HG03025 (cell line): ENCODE data around the gene AK5.
"Not testable (repeated sequence)": the region's sequence is repeated elsewhere in the genome, so short reads cannot be mapped to it uniquely, and the experiment has no call there.

Source experiments
- ATAC-seq: cut with Tn5 transposase; IDR thresholded peaks from one replicate; pipeline ENCODE4 v1.9.1; 2021; ENCODE audit warnings: mild to moderate bottlenecking, moderate library complexity; ENCODE audit not compliant: unreplicated experiment, low FRiP score

AK5 gene

GRCh38 chr1:77476475-77476874 lies 194.7 kb downstream of the AK5 start:
- no peak for ATAC-seq

GRCh38 chr1:77484334-77484733 lies 202.5 kb downstream of the AK5 start:
- no peak for ATAC-seq

GRCh38 chr1:77484926-77485325 lies 203.1 kb downstream of the AK5 start:
- ATAC-seq: no peak

GRCh38 chr1:77487631-77488030 lies 205.8 kb downstream of the AK5 start:
- ATAC-seq: no peak

GRCh38 chr1:77489910-77490309 lies 208.1 kb downstream of the AK5 start:
- ATAC-seq: no peak

GRCh38 chr1:77494026-77494425 lies 212.2 kb downstream of the AK5 start:
- ATAC-seq: no peak

- no peak for ATAC-seq
Measured at GRCh38 chr1:77498918-77499317, 217.1 kb downstream of the AK5 start.

GRCh38 chr1:77499466-77499865 lies 217.6 kb downstream of the AK5 start:
- no peak for ATAC-seq

- ATAC-seq: no peak
Measured at GRCh38 chr1:77504986-77505385, 223.2 kb downstream of the AK5 start.

- no peak for ATAC-seq
Measured at GRCh38 chr1:77506771-77507170, 225.0 kb downstream of the AK5 start.

GRCh38 chr1:77509051-77509492 lies 227.3 kb downstream of the AK5 start:
- no peak for ATAC-seq

- ATAC-seq: no peak
Measured at GRCh38 chr1:77509898-77510297, 228.1 kb downstream of the AK5 start.

- no peak for ATAC-seq
Measured at GRCh38 chr1:77511440-77511840, 229.6 kb downstream of the AK5 start.

- ATAC-seq: not testable (repeated sequence)
Measured at GRCh38 chr1:77512650-77513049, 230.8 kb downstream of the AK5 start.

- no peak for ATAC-seq
Measured at GRCh38 chr1:77513839-77514763, 232.3 kb downstream of the AK5 start.

GRCh38 chr1:77514921-77515776 lies 233.3 kb downstream of the AK5 start:
- ATAC-seq: no peak

GRCh38 chr1:77516106-77516505 lies 234.3 kb downstream of the AK5 start:
- ATAC-seq: no peak

- ATAC-seq: no peak
Measured at GRCh38 chr1:77524038-77524437, 242.2 kb downstream of the AK5 start.

GRCh38 chr1:77531149-77531548 lies 249.3 kb downstream of the AK5 start:
- ATAC-seq: not testable (repeated sequence)

- not testable (repeated sequence) for ATAC-seq
Measured at GRCh38 chr1:77531596-77532280, 249.9 kb downstream of the AK5 start.

GRCh38 chr1:77532641-77533040 lies 250.8 kb downstream of the AK5 start:
- ATAC-seq: no peak
